AG09319 (cell line): ENCODE measurements around the gene MTHFD1L.

Experiments
- DNase-seq: peaks from one replicate; pipeline ENCODE4 v3.0.0-alpha.2; 2010; ENCODE audit warnings: low read depth; ENCODE audit errors: extremely low read depth
- TF ChIP-seq, protein P1 (sequence below): IDR thresholded peaks from 2 replicates; pipeline ENCODE4 v1.5.1; 2011; ENCODE audit warnings: low read depth, mild to moderate bottlenecking, inconsistent platforms, low read length, moderate library complexity

The MTHFD1L gene

GRCh38 chr6:151131324-151132007, 266.0 kb downstream of the MTHFD1L start:
- no peak for DNase-seq
- TF ChIP-seq, protein P1, sequence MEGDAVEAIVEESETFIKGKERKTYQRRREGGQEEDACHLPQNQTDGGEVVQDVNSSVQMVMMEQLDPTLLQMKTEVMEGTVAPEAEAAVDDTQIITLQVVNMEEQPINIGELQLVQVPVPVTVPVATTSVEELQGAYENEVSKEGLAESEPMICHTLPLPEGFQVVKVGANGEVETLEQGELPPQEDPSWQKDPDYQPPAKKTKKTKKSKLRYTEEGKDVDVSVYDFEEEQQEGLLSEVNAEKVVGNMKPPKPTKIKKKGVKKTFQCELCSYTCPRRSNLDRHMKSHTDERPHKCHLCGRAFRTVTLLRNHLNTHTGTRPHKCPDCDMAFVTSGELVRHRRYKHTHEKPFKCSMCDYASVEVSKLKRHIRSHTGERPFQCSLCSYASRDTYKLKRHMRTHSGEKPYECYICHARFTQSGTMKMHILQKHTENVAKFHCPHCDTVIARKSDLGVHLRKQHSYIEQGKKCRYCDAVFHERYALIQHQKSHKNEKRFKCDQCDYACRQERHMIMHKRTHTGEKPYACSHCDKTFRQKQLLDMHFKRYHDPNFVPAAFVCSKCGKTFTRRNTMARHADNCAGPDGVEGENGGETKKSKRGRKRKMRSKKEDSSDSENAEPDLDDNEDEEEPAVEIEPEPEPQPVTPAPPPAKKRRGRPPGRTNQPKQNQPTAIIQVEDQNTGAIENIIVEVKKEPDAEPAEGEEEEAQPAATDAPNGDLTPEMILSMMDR: no peak

- no peak for DNase-seq
- TF ChIP-seq, protein P1: no peak
Measured at GRCh38 chr6:151136141-151136755, 270.7 kb downstream of the MTHFD1L start.

GRCh38 chr6:151137542-151137941, 272.0 kb downstream of the MTHFD1L start:
- no peak for DNase-seq

GRCh38 chr6:151139524-151139923, 274.0 kb downstream of the MTHFD1L start:
- DNase-seq: no peak

More at GRCh38 chr6:151137542-151137941, 272.0 kb downstream of the MTHFD1L start:
- TF ChIP-seq, protein P1: no peak

GRCh38 chr6:151140767-151141166, 275.3 kb downstream of the MTHFD1L start:
- no peak for DNase-seq
- TF ChIP-seq, protein P1: no peak

More at GRCh38 chr6:151139524-151139923, 274.0 kb downstream of the MTHFD1L start:
- TF ChIP-seq, protein P1: no peak

- TF ChIP-seq, protein P1: no peak
- DNase-seq: no peak
Measured at GRCh38 chr6:151141685-151142084, 276.2 kb downstream of the MTHFD1L start.

DNA sequence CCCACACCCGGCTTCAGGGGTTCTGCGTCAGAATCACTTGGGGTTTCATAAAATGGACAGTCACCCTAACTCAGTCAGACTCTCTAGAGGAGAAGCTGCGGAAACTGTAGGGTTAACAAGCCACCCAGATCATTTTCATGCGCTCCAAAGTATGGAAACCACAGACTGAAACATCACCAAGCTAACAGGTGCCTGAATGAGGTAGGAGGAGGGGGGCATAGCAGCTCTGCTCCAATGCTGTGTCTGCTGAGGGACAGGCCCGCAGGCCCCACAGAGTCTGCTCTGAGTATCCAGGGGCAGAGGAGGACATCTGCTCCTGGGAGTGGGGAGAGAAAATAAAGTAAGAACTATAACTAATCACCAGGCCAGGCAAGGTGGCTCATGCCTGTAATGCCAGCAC, 277.2 kb downstream of the MTHFD1L start:
- TF ChIP-seq, protein P1: no peak
- DNase-seq: no peak
